GM15510 (cell line): ENCODE measurements around the gene C10orf71.

Source experiments
- POLR2A ChIP-seq: IDR thresholded peaks from 3 replicates; pipeline ENCODE4 v1.6.1; 2011; ENCODE audit warnings: borderline replicate concordance; ENCODE audit not compliant: insufficient read length; ENCODE audit errors: extremely low read depth

Gene C10orf71

GRCh38 chr10:49310901-49311554 is 12.1 kb downstream of the C10orf71 start:
- TF ChIP-seq POLR2A: no peak

DNA sequence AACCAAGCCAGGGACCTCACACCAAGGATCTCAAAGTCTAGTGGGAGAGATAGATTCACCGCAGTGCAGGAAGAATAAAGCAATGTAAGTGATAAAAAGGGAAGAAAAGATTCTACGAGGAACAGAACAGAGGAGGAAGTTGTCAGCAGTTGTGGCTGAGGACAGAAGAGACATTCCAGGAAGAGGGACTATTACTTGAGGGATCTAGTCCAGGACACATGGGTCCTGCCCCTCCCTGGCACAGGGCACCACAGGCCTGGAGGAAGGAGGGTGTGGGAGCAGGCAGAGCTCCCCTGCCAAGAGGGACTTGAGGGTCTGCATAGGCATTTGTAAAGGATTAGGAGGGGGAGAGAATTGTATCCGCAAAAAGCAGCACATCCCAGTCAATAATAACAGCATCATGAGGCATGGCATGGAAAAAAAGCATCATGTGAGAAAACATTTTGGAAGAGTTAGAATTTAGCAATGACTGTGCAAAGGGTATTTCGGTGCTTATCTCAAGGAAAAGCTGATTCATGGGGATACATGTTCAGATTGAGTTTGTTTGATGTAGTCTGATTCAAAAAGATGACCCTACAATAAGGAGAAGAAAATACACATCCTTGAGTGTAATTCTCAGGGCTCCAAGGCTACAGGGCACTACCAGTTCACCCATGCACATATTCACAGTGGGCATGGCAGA is 12.7 kb downstream of the C10orf71 start:
- TF ChIP-seq POLR2A: no peak

DNA sequence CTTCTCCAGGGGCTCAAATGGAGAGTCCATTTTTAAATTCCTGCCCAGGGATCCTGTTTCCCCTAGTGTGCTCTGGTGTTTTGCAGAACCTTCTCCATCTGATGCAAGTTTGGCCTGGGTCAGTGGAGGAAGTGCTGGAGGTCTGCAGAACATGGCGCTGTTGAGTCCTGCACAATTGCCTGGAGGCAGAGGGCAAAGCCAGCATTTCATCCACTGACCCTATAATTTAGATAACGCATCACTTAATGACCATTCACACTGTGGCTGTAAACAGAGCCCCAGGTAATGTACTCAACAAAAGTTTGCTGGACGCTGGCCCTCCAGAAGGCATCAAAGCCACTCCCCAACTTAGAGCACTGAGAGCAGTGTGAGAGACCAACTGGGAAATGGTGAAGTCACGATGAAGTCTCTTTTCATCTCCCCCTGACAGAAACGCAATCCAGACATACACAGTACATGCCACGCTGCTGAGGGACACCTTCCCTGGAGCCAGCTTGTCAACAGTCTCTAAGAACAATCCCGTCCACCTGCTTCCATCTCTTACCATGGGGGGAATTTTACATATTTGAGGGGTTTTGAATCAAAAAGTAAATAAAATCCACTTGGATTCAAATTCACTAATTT is 13.4 kb downstream of the C10orf71 start:
- TF ChIP-seq POLR2A: no peak

DNA sequence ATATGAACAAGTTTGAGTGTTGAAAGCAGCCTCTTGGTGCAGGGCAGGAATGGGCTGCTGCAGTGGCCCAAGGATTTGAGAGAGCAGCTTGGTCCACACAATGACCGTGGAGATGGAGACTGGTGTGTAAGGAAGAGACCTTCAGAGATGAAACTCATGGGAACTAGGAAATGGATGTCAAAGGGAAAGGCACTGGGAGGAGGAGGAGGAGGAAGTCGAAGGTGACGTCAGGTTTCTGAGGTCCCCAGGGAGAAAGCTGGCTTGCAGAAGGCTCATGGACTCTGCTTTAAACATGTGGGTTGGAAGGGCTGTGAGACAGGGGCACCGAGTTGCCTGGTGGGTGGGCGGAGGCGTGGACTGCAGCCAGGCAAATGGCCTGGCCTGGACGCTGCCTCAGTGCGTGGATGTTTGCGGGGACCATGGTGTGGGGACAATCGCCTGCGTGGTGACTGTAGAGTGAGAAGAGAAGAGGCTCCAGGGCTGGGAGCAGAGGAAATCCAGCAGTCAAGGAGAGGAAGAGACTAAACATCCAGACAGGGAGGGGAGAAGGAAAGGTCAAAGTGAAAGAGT is 14.6 kb downstream of the C10orf71 start:
- no peak for TF ChIP-seq POLR2A

DNA sequence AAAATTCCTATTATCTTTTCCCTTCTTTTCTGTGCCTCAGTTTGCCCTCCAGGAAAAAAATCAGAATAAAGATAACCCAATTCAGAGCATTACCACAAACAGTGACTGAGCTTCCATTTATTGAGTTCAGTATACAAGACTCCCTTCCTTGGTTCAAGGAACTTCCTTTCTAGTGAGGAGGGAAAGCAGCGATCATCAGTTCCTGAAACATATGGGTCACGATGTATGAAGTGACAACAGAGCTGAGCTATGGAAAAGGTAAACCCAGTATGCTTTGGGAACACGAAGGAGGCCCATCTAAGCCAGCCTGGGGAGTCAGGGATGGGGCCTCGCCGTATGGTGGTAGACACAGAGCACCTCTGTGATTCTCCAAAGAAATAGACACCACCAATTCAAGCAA is 15.8 kb downstream of the C10orf71 start:
- no peak for TF ChIP-seq POLR2A

DNA sequence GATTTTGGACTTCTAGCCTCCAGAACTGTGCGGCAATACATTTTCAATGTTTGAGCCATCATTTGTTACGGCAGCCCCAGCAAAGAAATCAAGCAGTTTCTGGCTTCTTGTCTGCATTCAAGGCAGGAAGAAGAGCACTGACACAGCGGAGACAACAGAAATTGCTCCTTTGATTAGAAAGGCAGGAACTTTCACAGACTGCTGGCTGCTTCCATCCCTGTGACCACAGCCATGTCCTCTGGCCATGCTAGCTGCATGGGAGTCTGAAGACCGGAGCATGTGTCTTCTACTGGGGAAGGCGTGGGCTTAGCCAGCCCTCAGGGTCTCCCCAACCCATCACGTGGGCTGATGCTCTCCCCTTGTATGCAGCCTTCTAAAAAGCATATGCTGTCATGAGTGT is 19.1 kb downstream of the C10orf71 start:
- TF ChIP-seq POLR2A: no peak

GRCh38 chr10:49318755-49319154 is 19.8 kb downstream of the C10orf71 start:
- TF ChIP-seq POLR2A: no peak

- TF ChIP-seq POLR2A: no peak
These were observed 20.2 kb downstream of the C10orf71 start for GRCh38 chr10:49319206-49319605.

DNA sequence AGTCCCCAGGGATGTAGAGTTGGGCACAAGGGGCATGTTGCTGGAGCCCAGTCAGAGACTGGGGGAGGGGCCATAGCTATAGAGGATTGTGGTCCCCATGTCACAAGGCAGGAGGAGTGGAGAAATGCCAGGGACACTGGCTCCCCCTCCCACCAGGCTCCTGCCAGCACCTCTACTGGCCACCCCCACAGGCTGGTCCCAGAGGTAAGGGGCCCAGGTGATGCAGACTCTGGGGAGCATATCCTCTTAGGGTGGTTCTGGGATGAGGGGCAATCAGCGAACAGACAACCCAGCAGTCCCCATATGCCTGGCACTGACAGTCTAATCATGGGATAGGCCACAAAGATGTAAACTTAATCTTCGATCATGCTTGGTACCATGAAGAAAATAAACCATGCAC is 21.2 kb downstream of the C10orf71 start:
- no peak for TF ChIP-seq POLR2A

DNA sequence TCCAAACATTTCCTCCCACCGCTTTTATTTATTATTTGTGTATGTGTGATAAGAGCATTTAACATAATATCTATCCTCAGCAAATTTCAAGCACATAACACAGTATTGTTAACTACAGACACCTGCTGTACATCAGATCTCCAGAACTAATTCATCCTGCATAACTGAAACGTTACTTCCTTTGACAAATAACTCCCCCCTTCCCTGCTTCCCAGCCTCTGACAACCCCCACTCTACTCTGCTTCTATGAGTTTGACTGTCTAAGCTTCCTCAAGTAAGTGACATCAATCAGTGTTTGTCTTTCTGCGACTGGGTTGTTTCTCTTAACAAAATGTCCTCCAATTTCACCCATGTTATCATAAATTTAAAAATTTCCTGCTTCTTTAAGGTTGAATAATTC is 22.1 kb downstream of the C10orf71 start:
- no peak for TF ChIP-seq POLR2A

DNA sequence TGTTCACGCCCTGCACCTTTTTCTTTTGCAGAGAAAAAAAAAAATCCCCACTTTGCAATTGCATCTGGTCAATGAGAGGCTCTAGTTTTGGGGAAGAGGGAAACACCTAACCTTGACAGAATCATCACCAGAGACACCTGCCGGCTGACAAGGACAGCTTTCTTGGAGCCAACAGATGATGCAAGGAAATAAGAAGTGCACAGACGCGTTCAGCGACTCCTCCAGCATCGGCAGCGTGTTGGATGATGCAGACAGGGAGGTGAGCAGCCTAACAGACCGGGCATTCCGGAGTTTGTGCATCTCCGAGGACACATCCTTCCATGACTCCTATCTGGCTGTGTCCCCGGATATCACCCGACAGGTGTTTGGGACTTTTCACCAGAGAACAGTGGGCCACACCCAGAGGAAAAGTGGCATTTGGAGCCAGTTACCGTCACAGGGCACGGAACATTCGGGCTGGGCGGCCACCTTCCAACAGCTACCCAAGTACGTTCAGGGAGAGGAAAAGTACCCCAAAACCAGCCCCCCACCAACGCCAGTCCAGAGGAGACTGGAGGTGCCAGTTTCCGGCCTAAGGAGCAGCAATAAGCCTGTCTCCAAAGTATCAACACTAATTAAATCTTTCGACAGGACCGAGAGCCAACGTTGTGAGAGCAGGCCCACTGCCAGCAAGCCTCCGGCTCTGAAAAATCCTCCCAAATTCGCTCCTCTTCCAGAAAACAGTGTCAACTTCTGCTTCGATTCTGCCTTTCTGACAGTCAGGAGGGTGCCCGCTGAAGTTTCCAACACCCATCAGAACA is 23.6 kb downstream of the C10orf71 start:
- TF ChIP-seq POLR2A: no peak

DNA sequence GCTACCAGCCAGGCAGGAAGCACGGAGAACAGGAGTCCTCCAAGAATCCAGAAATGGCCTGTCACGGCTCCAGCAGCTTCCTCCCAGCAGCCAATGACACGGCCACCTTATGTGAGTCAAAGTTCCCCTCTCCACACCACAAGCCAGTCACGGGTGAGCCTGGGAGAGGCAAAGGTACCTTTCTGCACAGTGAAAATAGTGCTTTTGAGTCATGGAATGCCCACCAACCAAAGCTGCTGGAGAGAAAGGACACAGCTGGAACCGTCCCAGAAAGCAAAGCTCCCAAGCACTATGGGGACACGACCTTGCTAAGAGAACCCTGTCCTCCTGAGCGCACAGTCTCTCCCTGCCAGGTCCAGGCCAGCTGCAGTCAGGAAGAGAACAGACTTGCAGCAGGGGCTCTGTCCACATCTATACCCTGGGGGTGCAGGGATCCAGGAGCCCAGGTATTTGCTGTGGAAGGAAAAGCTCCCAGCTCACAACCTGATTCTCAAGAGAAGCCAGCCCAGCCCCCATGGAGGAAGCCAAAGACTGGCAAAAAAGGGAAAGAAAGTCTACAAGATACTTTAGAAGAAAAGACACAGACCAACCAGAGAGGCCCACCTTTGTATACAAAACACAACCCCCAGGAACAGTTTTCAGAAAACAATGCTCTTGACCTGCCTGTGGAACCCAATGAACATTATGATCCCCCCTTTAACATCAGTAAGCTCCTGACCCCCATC is 24.4 kb downstream of the C10orf71 start:
- TF ChIP-seq POLR2A: no peak

DNA sequence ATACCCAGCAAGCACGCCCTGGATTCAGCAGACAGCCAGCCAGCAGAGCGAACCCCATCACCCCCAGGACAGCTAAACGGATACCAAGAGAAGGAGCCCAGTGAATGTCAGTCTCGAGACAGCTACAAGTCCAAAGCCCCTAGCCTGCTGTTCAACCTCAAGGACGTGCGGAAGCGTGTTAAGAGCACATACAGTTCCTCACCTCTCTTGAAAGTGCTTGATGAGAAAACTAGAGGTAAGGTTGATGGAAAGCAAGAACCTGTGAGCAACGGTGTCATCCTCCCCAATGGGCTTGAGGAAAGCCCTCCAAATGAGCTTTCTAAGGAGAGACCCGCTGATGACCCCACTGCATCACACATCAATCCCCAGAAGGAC is 24.9 kb downstream of the C10orf71 start:
- no peak for TF ChIP-seq POLR2A

DNA sequence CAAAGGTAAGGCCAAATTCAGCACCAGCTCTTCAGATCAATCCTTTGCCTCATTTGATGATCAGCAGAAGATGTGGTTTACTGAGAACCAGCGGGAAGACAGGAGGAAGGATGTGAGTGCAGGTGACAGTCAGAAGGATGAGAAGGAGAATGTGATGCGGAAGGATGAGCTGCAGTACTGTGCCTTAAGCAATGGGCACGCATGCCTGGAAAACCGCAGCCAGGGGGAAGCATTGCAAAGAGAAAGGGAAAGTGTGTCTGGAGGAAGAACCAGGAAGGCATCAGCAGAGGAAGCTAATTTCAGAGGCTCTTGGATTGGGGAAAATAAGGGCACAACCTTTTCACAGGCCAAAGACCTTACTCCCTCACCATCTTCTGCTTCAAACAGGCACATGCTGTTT is 25.7 kb downstream of the C10orf71 start:
- no peak for TF ChIP-seq POLR2A
